Neural progenitor cell (in vitro differentiated cells): ENCODE data around the gene CYGB. TPM values are rescaled to one million over a fixed set of nuclear protein-coding genes. Genes with fewer than 3 reads are reported as not detected.

Experiments
- DNase-seq: peaks from one replicate; pipeline ENCODE4 v3.0.0-alpha.2; 2016; ENCODE audit warnings: low spot score
- H2AFZ ChIP-seq: fragments of 200-600 bp; sonication (generic); replicated peaks from 2 replicates; pipeline ENCODE4 v1.6.1; 2016; ENCODE audit warnings: antibody characterized with exemption
- H3F3A ChIP-seq: fragments of 200-600 bp; sonication (generic); 2 replicates; pipeline ENCODE4 v1.6.1; 2016; ENCODE audit warnings: antibody characterized with exemption, low read depth
- H3K27ac ChIP-seq: fragments of 200-600 bp; sonication (generic); 2 replicates; pipeline ENCODE4 v1.5.1; 2016; ENCODE audit warnings: mild to moderate bottlenecking
- H3K27me3 ChIP-seq: fragments of 200-600 bp; sonication (generic); 2 replicates; pipeline ENCODE4 v1.6.1; 2016; ENCODE audit warnings: mild to moderate bottlenecking, moderate library complexity
- H3K36me3 ChIP-seq: fragments of 200-600 bp; sonication (generic); 2 replicates; pipeline ENCODE4 v1.5.1; 2016
- H3K4me1 ChIP-seq: fragments of 200-600 bp; sonication (generic); 2 replicates; pipeline ENCODE4 v1.6.1; 2016; ENCODE audit warnings: mixed run types
- H3K4me2 ChIP-seq: fragments of 200-600 bp; sonication (generic); 2 replicates; pipeline ENCODE4 v1.6.1; 2016
- H3K4me3 ChIP-seq: fragments of 200-600 bp; sonication (generic); 2 replicates; pipeline ENCODE4 v1.5.1; 2016
- H3K79me2 ChIP-seq: fragments of 200-600 bp; sonication (generic); 2 replicates; pipeline ENCODE4 v1.6.1; 2016; ENCODE audit warnings: low read depth
- H3K9ac ChIP-seq: fragments of 200-600 bp; sonication (generic); 2 replicates; pipeline ENCODE4 v1.6.1; 2016
- H3K9me3 ChIP-seq: fragments of 200-600 bp; sonication (generic); 2 replicates; pipeline ENCODE4 v1.5.1; 2016; ENCODE audit warnings: low read depth
- H4K20me1 ChIP-seq: fragments of 200-600 bp; sonication (generic); 2 replicates; pipeline ENCODE4 v1.6.1; 2016; ENCODE audit warnings: low read depth
- H3K27ac Mint-ChIP-seq: 3 replicates; pipeline ENCODE4 v1.8.0; 2021; ENCODE audit warnings: mixed read lengths
- H3K27me3 Mint-ChIP-seq: 2 replicates; pipeline ENCODE4 v1.8.0; 2022; ENCODE audit warnings: low read depth, mild to moderate bottlenecking, inconsistent platforms, moderate library complexity, mixed read lengths; ENCODE audit not compliant: insufficient read depth
- H3K36me3 Mint-ChIP-seq: 3 replicates; pipeline ENCODE4 v1.8.0; 2021; ENCODE audit warnings: mixed read lengths
- H3K4me1 Mint-ChIP-seq: 3 replicates; pipeline ENCODE4 v1.8.0; 2021; ENCODE audit warnings: mixed read lengths
- H3K4me3 Mint-ChIP-seq: 3 replicates; pipeline ENCODE4 v1.8.0; 2021; ENCODE audit warnings: mild to moderate bottlenecking, moderate library complexity, mixed read lengths
- H3K9me3 Mint-ChIP-seq: 3 replicates; pipeline ENCODE4 v1.8.0; 2020; ENCODE audit warnings: mixed read lengths
- EZH2 ChIP-seq: fragments of 200-600 bp; sonication (generic); IDR thresholded peaks from 2 replicates; pipeline ENCODE4 v1.6.1; 2017; ENCODE audit warnings: antibody characterized with exemption, mild to moderate bottlenecking, moderate library complexity
- EZH2phosphoT487 ChIP-seq: fragments of 200-600 bp; sonication (generic); IDR thresholded peaks from 2 replicates; pipeline ENCODE4 v1.6.1; 2017; ENCODE audit warnings: antibody characterized with exemption
- total RNA-seq: library from RNA; depleted of rRNA; stranded (reverse); fragments of >200 nt; gene quantifications from 2 replicates; pipeline ENCODE4 v1.2.3, GENCODE V29; 2015; ENCODE audit warnings: low replicate concordance
- TF ChIP-seq, protein P1 (sequence below): fragments of 200-600 bp; sonication (generic); IDR thresholded peaks from 2 replicates; pipeline ENCODE4 v1.5.1; 2017; ENCODE audit warnings: antibody characterized with exemption, mild to moderate bottlenecking

The CYGB gene
- total RNA-seq, 1 donor from 2014 or later: not detected

DNA sequence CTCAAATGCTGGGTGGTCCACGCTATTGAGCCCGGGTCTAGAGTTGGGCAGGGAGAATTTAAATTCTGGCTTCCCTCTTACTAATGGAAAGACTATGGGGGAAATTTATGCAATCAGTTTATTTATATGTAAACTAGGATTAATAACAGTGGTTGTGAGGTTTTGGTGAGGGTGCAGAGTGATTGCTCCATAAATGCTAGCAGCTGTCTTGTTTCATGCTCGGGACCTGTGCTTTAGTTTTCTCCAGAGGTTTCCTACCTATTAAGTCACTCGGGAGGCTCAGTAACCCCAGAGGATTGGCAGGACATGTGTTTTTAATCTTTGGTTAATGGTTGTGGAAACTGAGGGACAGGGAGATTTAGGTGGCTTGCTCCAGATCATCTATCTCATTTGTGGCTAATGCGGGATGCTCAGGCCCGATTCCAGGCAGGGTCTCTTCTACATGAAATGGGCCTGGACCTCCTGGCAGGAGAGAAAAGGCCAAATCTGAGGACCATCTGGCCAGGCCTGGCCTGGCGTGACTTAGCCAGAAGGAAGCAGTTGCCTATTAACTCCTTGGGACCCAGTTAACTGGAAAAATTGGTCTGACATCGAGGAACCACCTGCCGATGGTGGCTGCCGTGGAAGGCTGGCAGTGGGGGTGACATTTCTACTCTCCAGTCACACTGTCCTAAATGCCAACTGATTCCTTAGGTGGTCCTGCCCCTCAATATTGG, 4.4 kb upstream of the CYGB start:
- Histone ChIP-seq H2AFZ (no peak overlapping the region), H3K4me3 (no peak overlapping the region), H3K27ac (no peak overlapping the region), H3K4me2 (no peak overlapping the region), H3K9ac (no peak overlapping the region), H3K27me3 (peaks cover 58% of the 10 kb centered on the region), H4K20me1 (no peaks in the 10 kb centered on the region), H3K36me3 (no peaks in the 10 kb centered on the region), H3K79me2 (no peaks in the 10 kb centered on the region), H3F3A (peaks cover 21% of the 10 kb centered on the region), H3K9me3 (no peaks in the 10 kb centered on the region), H3K4me1 (peaks cover 33% of the 10 kb centered on the region)
- Mint-ChIP-seq H3K4me3 (peak overlapping the region; percentile 18), H3K9me3 (no peaks in the 10 kb centered on the region), H3K4me1 (peaks cover 57% of the 10 kb centered on the region), H3K36me3 (no peaks in the 10 kb centered on the region), H3K27me3 (peaks cover 28% of the 10 kb centered on the region), H3K27ac (peak overlapping the region; percentile 78)
- TF ChIP-seq EZH2 (no peak), EZH2phosphoT487 (no peak)
- TF ChIP-seq, protein P1, sequence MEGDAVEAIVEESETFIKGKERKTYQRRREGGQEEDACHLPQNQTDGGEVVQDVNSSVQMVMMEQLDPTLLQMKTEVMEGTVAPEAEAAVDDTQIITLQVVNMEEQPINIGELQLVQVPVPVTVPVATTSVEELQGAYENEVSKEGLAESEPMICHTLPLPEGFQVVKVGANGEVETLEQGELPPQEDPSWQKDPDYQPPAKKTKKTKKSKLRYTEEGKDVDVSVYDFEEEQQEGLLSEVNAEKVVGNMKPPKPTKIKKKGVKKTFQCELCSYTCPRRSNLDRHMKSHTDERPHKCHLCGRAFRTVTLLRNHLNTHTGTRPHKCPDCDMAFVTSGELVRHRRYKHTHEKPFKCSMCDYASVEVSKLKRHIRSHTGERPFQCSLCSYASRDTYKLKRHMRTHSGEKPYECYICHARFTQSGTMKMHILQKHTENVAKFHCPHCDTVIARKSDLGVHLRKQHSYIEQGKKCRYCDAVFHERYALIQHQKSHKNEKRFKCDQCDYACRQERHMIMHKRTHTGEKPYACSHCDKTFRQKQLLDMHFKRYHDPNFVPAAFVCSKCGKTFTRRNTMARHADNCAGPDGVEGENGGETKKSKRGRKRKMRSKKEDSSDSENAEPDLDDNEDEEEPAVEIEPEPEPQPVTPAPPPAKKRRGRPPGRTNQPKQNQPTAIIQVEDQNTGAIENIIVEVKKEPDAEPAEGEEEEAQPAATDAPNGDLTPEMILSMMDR: no peak
- DNase-seq: no peak

DNA sequence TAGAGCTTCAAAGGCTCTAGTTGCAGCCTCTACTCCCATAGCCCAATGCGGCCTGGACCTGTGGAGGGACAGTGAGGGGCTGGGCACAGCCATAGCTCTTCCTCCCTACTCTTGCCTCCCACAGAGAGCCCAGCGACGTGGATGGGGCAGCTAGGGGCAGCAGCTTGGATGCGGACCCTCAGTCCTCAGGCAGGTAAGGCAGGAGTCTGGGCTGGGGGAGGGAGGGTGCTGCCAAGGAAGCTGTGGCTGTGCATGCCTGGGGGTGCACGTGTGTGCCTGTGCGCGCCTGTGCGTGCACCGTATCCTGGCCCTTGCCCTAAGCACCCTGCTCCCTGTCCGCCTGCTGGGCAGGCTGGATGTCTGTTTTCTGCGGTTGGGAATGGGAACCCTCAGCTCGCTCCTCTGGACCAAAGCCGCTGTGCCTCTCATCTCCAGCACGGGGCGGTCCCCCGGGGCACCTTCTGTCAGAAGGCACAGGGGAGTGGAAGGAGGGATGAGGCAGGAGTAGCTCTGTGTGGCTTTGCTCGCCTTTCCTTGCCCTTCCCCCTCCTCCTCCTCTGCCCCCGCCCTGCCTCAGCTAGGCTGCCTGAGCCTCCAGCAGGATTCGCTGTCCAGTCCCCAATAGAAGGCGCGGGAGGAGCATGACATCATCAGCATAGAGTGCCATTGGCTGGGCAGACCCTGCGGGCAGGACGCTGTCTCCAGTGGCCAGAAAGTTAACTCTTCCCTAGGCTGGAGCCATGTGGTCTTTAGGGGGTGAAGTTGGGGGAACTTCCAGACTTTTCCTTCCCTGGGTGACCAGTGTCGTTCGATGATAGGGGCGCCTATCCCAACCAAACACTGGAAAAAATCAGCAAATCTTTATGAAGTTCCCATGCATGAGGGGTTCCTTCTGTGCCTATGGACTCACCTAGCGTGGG, 3.1 kb upstream of the CYGB start:
- Mint-ChIP-seq H3K27me3 (peaks cover 34% of the 10 kb centered on the region), H3K4me1 (peaks cover 58% of the 10 kb centered on the region), H3K4me3 (peak overlapping the region; percentile 78), H3K27ac (peak overlapping the region; percentile 94), H3K36me3 (no peaks in the 10 kb centered on the region), H3K9me3 (no peaks in the 10 kb centered on the region)
- peaks cover 3% of the 10 kb centered on the region for H4K20me1 ChIP-seq
- peaks cover 29% of the 10 kb centered on the region for H3F3A ChIP-seq
- peak overlapping the region; percentile 39 for H3K4me3 ChIP-seq
- H3K9ac ChIP-seq: no peak overlapping the region
- H2AFZ ChIP-seq: no peak overlapping the region
- H3K79me2 ChIP-seq: no peaks in the 10 kb centered on the region
- H3K9me3 ChIP-seq: no peaks in the 10 kb centered on the region
- DNase-seq: peak; percentile 96
- H3K4me2 ChIP-seq: peak overlapping the region; percentile 81
- TF ChIP-seq, protein P1: no peak
- TF ChIP-seq EZH2 (no peak), EZH2phosphoT487 (no peak)
- H3K27me3 ChIP-seq: peaks cover 67% of the 10 kb centered on the region
- peaks cover 33% of the 10 kb centered on the region for H3K4me1 ChIP-seq
- H3K27ac ChIP-seq: no peak overlapping the region
- H3K36me3 ChIP-seq: no peaks in the 10 kb centered on the region

DNA sequence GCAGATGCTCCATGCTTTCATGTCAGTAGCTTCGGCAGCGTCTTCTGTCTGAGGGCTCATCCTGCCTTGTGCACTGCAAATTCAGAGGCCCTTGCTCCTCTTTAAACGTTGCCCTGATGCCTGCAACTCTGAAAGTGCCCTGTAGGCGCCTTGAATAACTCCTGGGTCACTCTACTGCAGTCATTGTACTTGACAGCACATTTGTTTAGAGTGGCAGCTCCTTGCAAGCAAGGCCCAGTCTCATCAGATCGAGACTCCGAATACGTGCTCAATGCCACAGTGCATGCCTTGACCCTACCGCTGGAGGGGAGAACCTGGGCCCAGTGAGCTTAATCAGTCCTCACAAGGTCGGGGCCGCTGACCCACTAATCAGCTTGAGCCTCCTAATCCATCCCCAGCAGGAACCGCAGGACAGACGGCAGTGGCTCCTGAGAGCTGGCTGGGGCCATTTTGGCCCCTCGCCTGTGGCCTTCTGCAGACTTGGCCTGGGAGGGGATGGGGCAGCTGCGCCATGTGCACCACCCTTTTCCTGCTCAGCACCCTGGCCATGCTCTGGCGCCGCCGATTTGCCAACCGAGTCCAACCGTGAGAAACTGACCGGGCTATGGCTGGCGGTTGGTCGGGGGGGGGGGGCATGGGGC, 2.2 kb upstream of the CYGB start, which contains the start of gene PRCD:
Gene PRCD, plus strand, starts transcription at position 414 of the 641 bp plus-strand sequence. Its CDS starts 98 bp downstream, at position 512.
- peaks cover 33% of the 10 kb centered on the region for H3K4me1 ChIP-seq
- H3K27ac Mint-ChIP-seq: peak within 1 kb of the TSS; percentile 94
- H3K27ac ChIP-seq: no peak within 1 kb of the TSS
- DNase-seq: peak; percentile 47
- peak within 1 kb of the TSS; percentile 81 for H3K4me2 ChIP-seq
- H3K36me3 ChIP-seq: no peaks in the 10 kb centered on the region
- no peak within 1 kb of the TSS for H3K9ac ChIP-seq
- no peak within 1 kb of the TSS for H2AFZ ChIP-seq
- no peaks in the 10 kb centered on the region for H3K9me3 ChIP-seq
- TF ChIP-seq, protein P1: peak; percentile 22
- no peak for TF ChIP-seq EZH2
- H3K4me3 ChIP-seq: peak within 1 kb of the TSS; percentile 39
- H3K4me1 Mint-ChIP-seq: peaks cover 63% of the 10 kb centered on the region
- peak within 1 kb of the TSS; percentile 82 for H3K4me3 Mint-ChIP-seq
- H3K36me3 Mint-ChIP-seq: no peaks in the 10 kb centered on the region
- H3F3A ChIP-seq: peaks cover 29% of the 10 kb centered on the region
- peaks cover 3% of the 10 kb centered on the region for H4K20me1 ChIP-seq
- peaks cover 69% of the 10 kb centered on the region for H3K27me3 ChIP-seq
- H3K27me3 Mint-ChIP-seq: peaks cover 34% of the 10 kb centered on the region
- no peaks in the 10 kb centered on the region for H3K79me2 ChIP-seq
- H3K9me3 Mint-ChIP-seq: no peaks in the 10 kb centered on the region
